Skeletal muscle tissue (tissue), 4 donors: Measurements from ENCODE around the gene SRF. TPM values are rescaled to one million over a fixed set of nuclear protein-coding genes. Genes with fewer than 3 reads are reported as not detected.
A peak's percentile ranks its signal among the peaks of the same experiment; 100 is the strongest.
"Not testable (repeated sequence)": the region's sequence is repeated elsewhere in the genome, so short reads cannot be mapped to it uniquely, and the experiment has no call there.

Experiments used
- H3K27ac ChIP-seq: one replicate; pipeline ENCODE4 v1.7.0; 2013; ENCODE audit warnings: mild to moderate bottlenecking, low read depth, low read length, inconsistent platforms
- H3K27me3 ChIP-seq, 3 donors: one replicate each; pipeline ENCODE4 v1.7.0; 2013; ENCODE audit warnings: low read length in 3 of 3; ENCODE audit not compliant: control insufficient read depth in 3 of 3, insufficient read depth in 3 of 3
- H3K36me3 ChIP-seq, 3 donors: one replicate each; pipeline ENCODE4 v1.7.0; 2013; ENCODE audit warnings: low read length in 3 of 3; ENCODE audit not compliant: control insufficient read depth in 3 of 3, insufficient read depth in 3 of 3
- H3K4me1 ChIP-seq, 3 donors: one replicate each; pipeline ENCODE4 v1.7.0; 2013; ENCODE audit warnings: low read length in 3 of 3, mild to moderate bottlenecking in 3 of 3; ENCODE audit not compliant: control insufficient read depth in 3 of 3, insufficient read depth in 3 of 3
- H3K4me3 ChIP-seq, 3 donors: one replicate each; pipeline ENCODE4 v1.7.0; 2013; ENCODE audit warnings: low read length in 3 of 3
- H3K9ac ChIP-seq, 3 donors: one replicate each; pipeline ENCODE4 v1.7.0; 2013; ENCODE audit warnings: low read length in 3 of 3, mild to moderate bottlenecking in 3 of 3, moderate library complexity in 2 of 3, low read depth in 1 of 3
- H3K9me3 ChIP-seq, 3 donors: one replicate each; pipeline ENCODE4 v1.7.0; 2013; ENCODE audit warnings: low read length in 3 of 3; ENCODE audit not compliant: control insufficient read depth in 3 of 3
- total RNA-seq: library from RNA; depleted of rRNA; stranded (reverse); fragments of >200 nt; gene quantifications from one replicate; pipeline ENCODE4 v1.2.3, GENCODE V29; 2014
- donor health status: Osteomylitis.

Gene SRF
- total RNA-seq, 1 donor from 2014 or later, result 21.4 TPM

GRCh38 chr6:43129434-43130194, 41.5 kb upstream of the SRF start:
- Histone ChIP-seq H3K4me1 (peaks cover 0 to 4% (median 4%) of the 10 kb centered on the region in 3 donors), H3K36me3 (no peaks in the 10 kb centered on the region), H3K27ac (no peak overlapping the region), H3K27me3 (peaks cover 0 to 2% (median 0%) of the 10 kb centered on the region in 3 donors), H3K4me3 (no peak overlapping the region), H3K9ac (peak overlapping the region in 1 of 3 donors; percentile 25), H3K9me3 (no peaks in the 10 kb centered on the region)

DNA sequence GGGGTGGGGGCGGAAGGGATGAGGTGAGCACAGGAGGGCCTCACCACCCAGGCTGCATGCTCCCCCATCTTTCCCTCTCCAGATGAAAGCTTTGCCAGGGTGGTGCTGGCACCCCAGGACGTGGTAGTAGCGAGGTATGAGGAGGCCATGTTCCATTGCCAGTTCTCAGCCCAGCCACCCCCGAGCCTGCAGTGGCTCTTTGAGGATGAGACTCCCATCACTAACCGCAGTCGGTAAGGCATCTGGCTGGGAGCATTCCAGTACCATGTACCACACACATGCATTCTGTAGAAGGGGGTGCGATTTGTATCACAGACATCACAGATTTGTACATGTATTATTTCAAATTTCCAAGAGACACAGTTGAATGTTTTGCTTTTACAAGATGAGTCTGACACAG, 40.6 kb upstream of the SRF start:
- Histone ChIP-seq H3K9ac (no peak overlapping the region), H3K4me1 (peaks cover 0 to 4% (median 4%) of the 10 kb centered on the region in 3 donors), H3K27ac (no peak overlapping the region), H3K27me3 (peaks cover 0 to 2% (median 0%) of the 10 kb centered on the region in 3 donors), H3K36me3 (no peaks in the 10 kb centered on the region), H3K9me3 (no peaks in the 10 kb centered on the region), H3K4me3 (no peak overlapping the region)

GRCh38 chr6:43131379-43131778, 39.7 kb upstream of the SRF start:
- not testable (repeated sequence) for H3K9ac ChIP-seq, H3K36me3 ChIP-seq, H3K9me3 ChIP-seq, H3K4me1 ChIP-seq, H3K4me3 ChIP-seq, H3K27ac ChIP-seq, H3K27me3 ChIP-seq

DNA sequence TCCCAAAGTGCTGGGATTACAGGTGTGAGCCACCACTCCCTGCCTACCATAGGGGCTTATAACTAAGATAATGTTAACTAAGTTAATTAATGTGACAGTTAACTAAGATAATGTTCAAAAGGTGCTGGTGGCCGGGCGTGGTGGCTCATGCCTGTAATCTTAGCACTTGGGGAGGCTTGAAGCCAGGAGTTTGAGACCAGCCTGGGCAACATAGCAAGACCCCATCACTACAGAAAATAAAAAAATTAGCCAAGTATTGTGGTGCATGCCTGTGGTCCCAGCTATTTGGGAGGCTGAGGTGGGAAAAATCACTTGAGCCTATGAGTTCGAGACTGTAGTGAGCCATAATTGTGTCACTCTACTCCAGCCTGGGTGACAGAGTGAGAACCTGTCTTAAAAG, 32.8 kb upstream of the SRF start:
- H3K4me1 ChIP-seq, result peaks cover 3% of the 10 kb centered on the region in 3 donors
- H3K9me3 ChIP-seq, result no peaks in the 10 kb centered on the region
- H3K9ac ChIP-seq, result no peak overlapping the region
- no peak overlapping the region for H3K27ac ChIP-seq
- no peaks in the 10 kb centered on the region for H3K27me3 ChIP-seq
- H3K36me3 ChIP-seq, result no peaks in the 10 kb centered on the region
- H3K4me3 ChIP-seq, result no peak overlapping the region

GRCh38 chr6:43139973-43140372, 31.1 kb upstream of the SRF start:
- H3K4me3 ChIP-seq, H3K36me3 ChIP-seq, H3K9me3 ChIP-seq, H3K27ac ChIP-seq, H3K27me3 ChIP-seq, H3K9ac ChIP-seq: not testable (repeated sequence)
- peaks cover 10 to 13% (median 12%) of the 10 kb centered on the region in 3 donors for H3K4me1 ChIP-seq

DNA sequence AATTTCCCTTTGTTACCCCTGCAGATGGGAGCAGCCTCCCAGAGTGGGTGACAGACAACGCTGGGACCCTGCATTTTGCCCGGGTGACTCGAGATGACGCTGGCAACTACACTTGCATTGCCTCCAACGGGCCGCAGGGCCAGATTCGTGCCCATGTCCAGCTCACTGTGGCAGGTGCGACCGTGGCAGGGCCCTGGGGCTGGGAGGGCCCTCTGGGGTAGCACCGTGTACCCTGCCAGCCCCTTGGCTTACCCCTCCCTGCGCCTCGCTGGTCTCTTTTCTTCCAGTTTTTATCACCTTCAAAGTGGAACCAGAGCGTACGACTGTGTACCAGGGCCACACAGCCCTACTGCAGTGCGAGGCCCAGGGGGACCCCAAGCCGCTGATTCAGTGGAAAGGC, 29.4 kb upstream of the SRF start:
- no peak overlapping the region for H3K4me3 ChIP-seq
- H3K27ac ChIP-seq, result no peak overlapping the region
- no peak overlapping the region for H3K9ac ChIP-seq
- no peaks in the 10 kb centered on the region for H3K36me3 ChIP-seq
- no peaks in the 10 kb centered on the region for H3K27me3 ChIP-seq
- H3K9me3 ChIP-seq, result no peaks in the 10 kb centered on the region
- peaks cover 13 to 16% (median 13%) of the 10 kb centered on the region in 3 donors for H3K4me1 ChIP-seq

GRCh38 chr6:43142101-43142500, 29.0 kb upstream of the SRF start:
- Histone ChIP-seq H3K27me3 (no peaks in the 10 kb centered on the region), H3K36me3 (no peaks in the 10 kb centered on the region), H3K27ac (no peak overlapping the region), H3K9ac (no peak overlapping the region), H3K4me1 (peaks cover 18 to 21% (median 18%) of the 10 kb centered on the region in 3 donors), H3K4me3 (no peak overlapping the region), H3K9me3 (no peaks in the 10 kb centered on the region)

DNA sequence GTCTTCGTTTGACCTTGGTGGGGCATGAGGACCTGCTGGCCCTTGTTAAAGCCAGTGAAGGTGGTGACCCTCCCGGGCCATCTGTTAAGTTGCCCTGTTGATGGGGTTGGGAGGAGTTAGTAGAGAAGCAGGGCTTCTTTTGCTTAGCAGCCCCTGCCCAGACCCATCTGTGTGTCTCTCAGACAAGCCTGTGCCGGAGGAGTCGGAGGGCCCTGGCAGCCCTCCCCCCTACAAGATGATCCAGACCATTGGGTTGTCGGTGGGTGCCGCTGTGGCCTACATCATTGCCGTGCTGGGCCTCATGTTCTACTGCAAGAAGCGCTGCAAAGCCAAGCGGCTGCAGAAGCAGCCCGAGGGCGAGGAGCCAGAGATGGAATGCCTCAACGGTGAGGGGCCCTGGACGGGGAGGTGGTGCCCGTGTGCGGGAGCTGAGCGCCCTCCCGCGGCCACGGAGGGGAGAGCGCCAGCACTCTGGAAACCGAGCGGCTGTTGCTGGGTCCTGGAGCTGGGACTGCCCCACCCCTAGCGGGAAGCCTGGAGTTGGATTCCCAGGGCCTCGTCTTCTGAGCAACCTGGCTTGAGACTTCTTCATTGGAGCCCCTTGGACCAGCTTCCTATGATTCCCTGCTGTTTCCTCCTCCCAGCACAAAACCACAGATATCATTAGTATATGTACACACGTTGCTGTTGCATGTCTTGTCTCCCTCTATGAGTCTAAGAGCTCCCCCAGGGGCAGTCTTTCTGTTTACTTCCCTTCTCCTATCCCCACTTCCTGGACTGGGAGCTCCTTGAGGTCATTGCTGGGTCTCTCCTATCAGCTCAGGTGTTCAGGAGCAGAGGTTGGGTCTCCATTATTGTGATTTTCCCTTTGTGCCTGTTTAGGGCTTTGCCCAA, 27.6 kb upstream of the SRF start:
- H3K4me3 ChIP-seq, result peak overlapping the region; percentile 16 to 49 (median 45)
- H3K9ac ChIP-seq, result peak overlapping the region; percentile 44 to 79 (median 56)
- H3K27ac ChIP-seq, result no peak overlapping the region
- H3K36me3 ChIP-seq, result no peaks in the 10 kb centered on the region
- peaks cover 24 to 28% (median 28%) of the 10 kb centered on the region in 3 donors for H3K4me1 ChIP-seq
- no peaks in the 10 kb centered on the region for H3K27me3 ChIP-seq
- no peaks in the 10 kb centered on the region for H3K9me3 ChIP-seq

GRCh38 chr6:43144879-43145278, 26.2 kb upstream of the SRF start:
- Histone ChIP-seq H3K9ac (no peak overlapping the region), H3K4me1 (peaks cover 24 to 28% (median 28%) of the 10 kb centered on the region in 3 donors), H3K9me3 (no peaks in the 10 kb centered on the region), H3K4me3 (no peak overlapping the region), H3K27ac (no peak overlapping the region), H3K36me3 (no peaks in the 10 kb centered on the region), H3K27me3 (no peaks in the 10 kb centered on the region)

GRCh38 chr6:43146261-43146660, 24.8 kb upstream of the SRF start:
- H3K27me3 ChIP-seq, result no peaks in the 10 kb centered on the region
- H3K4me1 ChIP-seq, result peaks cover 24 to 28% (median 28%) of the 10 kb centered on the region in 3 donors
- no peak overlapping the region for H3K4me3 ChIP-seq
- no peak overlapping the region for H3K27ac ChIP-seq
- no peaks in the 10 kb centered on the region for H3K36me3 ChIP-seq
- H3K9ac ChIP-seq, result peak overlapping the region in 2 of 3 donors; percentile 30 to 86
- H3K9me3 ChIP-seq, result no peaks in the 10 kb centered on the region
